SK-N-SH (cell line): Measurements from ENCODE around the gene RAB8B. TPM values are rescaled to one million over a fixed set of nuclear protein-coding genes. Genes with fewer than 3 reads are reported as not detected.

Experiments
- CTCF ChIA-PET: fragments of 300-600, 350-600 bp; formaldehyde crosslinking; extraction: SDS; loops from one replicate; lab custom pipeline; 2021; lab: Yijun Ruan, JAX
- POLR2A ChIA-PET: fragments of 350-600 bp; sonication (Branson Sonifier 250); formaldehyde crosslinking; extraction: SDS; loops from one replicate; lab custom pipeline; 2020; ENCODE audit warnings: antibody characterized with exemption, inconsistent platforms; lab: Yijun Ruan, JAX
- DNase-seq: peaks from one replicate; pipeline ENCODE4 v3.0.0; 2012
- H2AFZ ChIP-seq: fragments of 200-600 bp; sonication (generic); 2 replicates; pipeline ENCODE4 v1.8.1; 2016; ENCODE audit warnings: antibody characterized with exemption, mild to moderate bottlenecking, low read depth
- H3F3A ChIP-seq: fragments of 200-600 bp; sonication (generic); replicated peaks from 2 replicates; pipeline ENCODE3; 2016; ENCODE audit warnings: antibody characterized with exemption, mild to moderate bottlenecking; ENCODE audit not compliant: insufficient read depth
- H3K27ac ChIP-seq, 2 experiments: fragments of 200-500 bp in 1 of 2; fragments of 200-600 bp in 1 of 2; sonication (Bioruptor generic) in 1 of 2; sonication (generic), shearing (Covaris generic) in 1 of 2; 2 replicates each; pipeline versions ENCODE4 v1.5.1 to v1.6.1; 2014 to 2016; ENCODE audit warnings: low read depth in 2 of 2, inconsistent platforms in 1 of 2, low read length in 1 of 2, mild to moderate bottlenecking in 1 of 2, mixed read lengths in 1 of 2
- H3K27me3 ChIP-seq: fragments of 200-600 bp; sonication (generic), shearing (Covaris generic); 2 replicates; pipeline ENCODE4 v1.6.1; 2016; ENCODE audit warnings: mixed run types; ENCODE audit not compliant: insufficient read depth
- H3K36me3 ChIP-seq, 2 experiments: fragments of 200-500 bp in 1 of 2; fragments of 200-600 bp in 1 of 2; sonication (Bioruptor generic) in 1 of 2; sonication (generic) in 1 of 2; replicated peaks in 1 of 2; 2 replicates each; pipeline versions ENCODE3 to v1.5.1; 2014 to 2016; ENCODE audit warnings: low read length in 1 of 2, mild to moderate bottlenecking in 1 of 2; ENCODE audit not compliant: insufficient read depth in 2 of 2, control insufficient read depth in 1 of 2
- H3K4me1 ChIP-seq, 2 experiments: fragments of 200-500 bp in 1 of 2; fragments of 200-600 bp in 1 of 2; sonication (Bioruptor generic) in 1 of 2; sonication (generic), shearing (Covaris generic) in 1 of 2; 2 replicates each; pipeline versions ENCODE4 v1.5.1 to v1.6.1; 2014 to 2016; ENCODE audit warnings: low read depth in 1 of 2, low read length in 1 of 2, mixed run types in 1 of 2; ENCODE audit not compliant: insufficient read depth in 2 of 2, control insufficient read depth in 1 of 2
- H3K4me2 ChIP-seq: fragments of 200-600 bp; sonication (generic), shearing (Covaris generic); 2 replicates; pipeline ENCODE4 v1.6.1; 2017; ENCODE audit warnings: mixed run types
- H3K4me3 ChIP-seq, 2 experiments: fragments of 200-500 bp in 1 of 2; fragments of 200-600 bp in 1 of 2; sonication (Bioruptor generic) in 1 of 2; sonication (generic), shearing (Covaris generic) in 1 of 2; 2 replicates each; pipeline versions ENCODE4 v1.5.1 to v1.8.1; 2014 to 2016; ENCODE audit warnings: low read depth in 2 of 2, inconsistent platforms in 1 of 2, low read length in 1 of 2, mild to moderate bottlenecking in 1 of 2, mixed read lengths in 1 of 2, moderate library complexity in 1 of 2
- H3K79me2 ChIP-seq: fragments of 200-600 bp; sonication (generic); 2 replicates; pipeline ENCODE4 v1.8.1; 2017; ENCODE audit warnings: mild to moderate bottlenecking; ENCODE audit not compliant: insufficient read depth
- H3K9ac ChIP-seq: fragments of 200-600 bp; sonication (generic); 2 replicates; pipeline ENCODE4 v1.6.1; 2017; ENCODE audit warnings: mixed run types
- H3K9me2 ChIP-seq: fragments of 200-600 bp; sonication (generic); 2 replicates; pipeline ENCODE4 v1.6.1; 2017; ENCODE audit warnings: mixed run types
- H3K9me3 ChIP-seq: fragments of 200-600 bp; sonication (generic); 2 replicates; pipeline ENCODE4 v1.6.1; 2017; ENCODE audit warnings: mixed run types, mild to moderate bottlenecking, moderate library complexity
- H4K20me1 ChIP-seq: fragments of 200-600 bp; sonication (generic); 2 replicates; pipeline ENCODE4 v1.6.1; 2017; ENCODE audit warnings: mild to moderate bottlenecking, mixed run types; ENCODE audit not compliant: insufficient read depth
- FOSL2 ChIP-seq: IDR thresholded peaks from 2 replicates; pipeline ENCODE4 v1.4.0; 2012; ENCODE audit warnings: low read depth, mild to moderate bottlenecking, moderate library complexity, borderline replicate concordance
- FOXM1 ChIP-seq: IDR thresholded peaks from 2 replicates; pipeline ENCODE4 v1.4.0; 2012; ENCODE audit warnings: low read depth, mild to moderate bottlenecking
- GATA2 ChIP-seq: sonication (generic); formaldehyde crosslinking; IDR thresholded peaks from 2 replicates; pipeline ENCODE4 v1.5.0; 2020; ENCODE audit warnings: mild to moderate bottlenecking, missing genetic modification reagents
- NFIC ChIP-seq: IDR thresholded peaks from 2 replicates; pipeline ENCODE4 v1.4.0; 2012; ENCODE audit warnings: borderline replicate concordance
- RCOR1 ChIP-seq: fragments of 150-350 bp; IDR thresholded peaks from 2 replicates; pipeline ENCODE4 v1.6.1; 2017; ENCODE audit warnings: antibody characterized with exemption, low read length
- TAF1 ChIP-seq: IDR thresholded peaks from 2 replicates; pipeline ENCODE4 v1.6.1; 2012; ENCODE audit warnings: low read depth, mild to moderate bottlenecking, low read length, moderate library complexity, borderline replicate concordance
- TCF12 ChIP-seq: IDR thresholded peaks from 2 replicates; pipeline ENCODE4 v1.4.0; 2012
- TEAD4 ChIP-seq: IDR thresholded peaks from 2 replicates; pipeline ENCODE4 v1.4.0; 2012; ENCODE audit warnings: mild to moderate bottlenecking, borderline replicate concordance; ENCODE audit not compliant: insufficient read depth
- YY1 ChIP-seq: IDR thresholded peaks from 2 replicates; pipeline ENCODE4 v1.4.0; 2012; ENCODE audit warnings: low read depth, mild to moderate bottlenecking
- WGBS: methylation state at CpG from one replicate; pipeline ENCODE4 v1.1.6; 2017; ENCODE audit warnings: low lambda C conversion rate; 5-methylcytosine and 5-hydroxymethylcytosine counted together
- polyA plus RNA-seq, 3 experiments: library from polyadenylated mRNA; depleted of rRNA; stranded (reverse); fragments of >200 nt; gene quantifications; 2 replicates each; pipeline ENCODE4 v1.2.3, GENCODE V29; 2012
- TF ChIP-seq, protein P1 (sequence below): fragments of 200-600 bp; sonication (generic); IDR thresholded peaks from 2 replicates; pipeline ENCODE4 v1.6.1; 2017; ENCODE audit warnings: antibody characterized with exemption, mild to moderate bottlenecking, moderate library complexity
- TF ChIP-seq, protein P2 (sequence below): IDR thresholded peaks from 2 replicates; pipeline ENCODE4 v1.6.1; 2012; ENCODE audit warnings: mild to moderate bottlenecking, low read depth, low read length, moderate library complexity

RAB8B gene
- polyA plus RNA-seq, 1 of the 3 experiments (the other 2 are of a cell fraction), result 5.4 TPM

DNA sequence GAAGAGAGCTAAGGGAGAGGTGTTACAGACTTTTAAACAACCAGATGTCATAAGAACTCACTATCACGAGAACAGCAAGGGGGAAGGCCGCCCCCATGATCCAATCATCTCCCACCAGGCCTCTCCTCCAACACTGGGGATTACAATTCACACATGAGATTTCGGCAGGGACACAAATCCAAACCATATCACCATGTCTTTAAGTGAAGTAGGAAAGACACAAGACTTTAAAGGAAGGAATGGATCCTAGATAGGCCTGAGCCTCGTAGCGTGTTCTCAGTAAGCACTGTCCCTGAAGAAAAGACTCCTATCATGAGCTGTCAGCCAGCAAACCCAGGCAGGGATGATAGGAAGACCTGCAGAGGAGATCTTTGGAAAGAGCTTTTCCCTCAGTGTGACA is 17.0 kb upstream of the RAB8B start (continued):
- TF ChIP-seq TAF1 (no peak), GATA2 (CRISPR knock-in tag) (no peak), YY1 (no peak), FOSL2 (no peak), NFIC (no peak), TCF12 (no peak), TEAD4 (no peak), FOXM1 (no peak)
- TF ChIP-seq, protein P1, sequence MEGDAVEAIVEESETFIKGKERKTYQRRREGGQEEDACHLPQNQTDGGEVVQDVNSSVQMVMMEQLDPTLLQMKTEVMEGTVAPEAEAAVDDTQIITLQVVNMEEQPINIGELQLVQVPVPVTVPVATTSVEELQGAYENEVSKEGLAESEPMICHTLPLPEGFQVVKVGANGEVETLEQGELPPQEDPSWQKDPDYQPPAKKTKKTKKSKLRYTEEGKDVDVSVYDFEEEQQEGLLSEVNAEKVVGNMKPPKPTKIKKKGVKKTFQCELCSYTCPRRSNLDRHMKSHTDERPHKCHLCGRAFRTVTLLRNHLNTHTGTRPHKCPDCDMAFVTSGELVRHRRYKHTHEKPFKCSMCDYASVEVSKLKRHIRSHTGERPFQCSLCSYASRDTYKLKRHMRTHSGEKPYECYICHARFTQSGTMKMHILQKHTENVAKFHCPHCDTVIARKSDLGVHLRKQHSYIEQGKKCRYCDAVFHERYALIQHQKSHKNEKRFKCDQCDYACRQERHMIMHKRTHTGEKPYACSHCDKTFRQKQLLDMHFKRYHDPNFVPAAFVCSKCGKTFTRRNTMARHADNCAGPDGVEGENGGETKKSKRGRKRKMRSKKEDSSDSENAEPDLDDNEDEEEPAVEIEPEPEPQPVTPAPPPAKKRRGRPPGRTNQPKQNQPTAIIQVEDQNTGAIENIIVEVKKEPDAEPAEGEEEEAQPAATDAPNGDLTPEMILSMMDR, result no peak
- TF ChIP-seq, all 33 proteins: peak for 0

DNA sequence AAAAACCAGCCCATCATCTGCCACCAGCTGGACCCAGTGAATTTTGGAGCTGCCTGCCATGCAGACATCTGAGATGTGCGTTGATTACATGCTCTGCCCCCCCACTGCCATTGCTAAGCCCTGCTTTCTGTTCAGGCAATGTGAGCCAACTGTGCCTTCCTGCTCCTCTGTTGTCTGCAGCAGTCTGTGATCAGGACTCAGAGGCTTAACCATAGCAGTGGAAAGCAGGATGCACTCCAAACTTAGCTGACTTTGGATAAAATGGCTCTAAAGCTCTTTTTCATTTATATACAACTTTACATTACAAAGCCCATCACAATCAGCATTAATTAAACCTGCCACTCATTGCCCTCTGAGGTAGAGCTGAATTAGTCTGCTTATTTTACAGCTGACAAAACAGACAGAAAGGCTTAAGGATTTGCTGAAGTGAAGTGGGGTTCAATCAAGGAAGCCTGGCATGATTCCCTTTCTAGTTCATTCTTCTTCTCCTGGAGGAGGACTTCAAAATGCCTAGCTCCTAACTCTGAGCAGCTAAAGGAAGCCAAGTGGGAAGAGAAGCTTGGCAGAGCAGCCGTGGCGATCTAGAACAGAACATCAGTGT is 16.5 kb upstream of the RAB8B start:
- CTCF ChIA-PET, result interaction anchor here (1.0 to 1.3 kb wide), 2 partner anchors 23 to 53 kb away, joined by 3 read pairs; no protein-coding TSS in a partner anchor
- 87% methylated on average over 3 of the region's 3 CpGs for WGBS
- DNase-seq, result no peak

More for the DNA sequence above, 16.5 kb upstream of the RAB8B start:
- POLR2A ChIA-PET, result no interaction called here
- no peaks in the 10 kb centered on the region for H3F3A ChIP-seq
- TF ChIP-seq TAF1, result no peak
- TF ChIP-seq RCOR1, result no peak
- TF ChIP-seq, protein P2, sequence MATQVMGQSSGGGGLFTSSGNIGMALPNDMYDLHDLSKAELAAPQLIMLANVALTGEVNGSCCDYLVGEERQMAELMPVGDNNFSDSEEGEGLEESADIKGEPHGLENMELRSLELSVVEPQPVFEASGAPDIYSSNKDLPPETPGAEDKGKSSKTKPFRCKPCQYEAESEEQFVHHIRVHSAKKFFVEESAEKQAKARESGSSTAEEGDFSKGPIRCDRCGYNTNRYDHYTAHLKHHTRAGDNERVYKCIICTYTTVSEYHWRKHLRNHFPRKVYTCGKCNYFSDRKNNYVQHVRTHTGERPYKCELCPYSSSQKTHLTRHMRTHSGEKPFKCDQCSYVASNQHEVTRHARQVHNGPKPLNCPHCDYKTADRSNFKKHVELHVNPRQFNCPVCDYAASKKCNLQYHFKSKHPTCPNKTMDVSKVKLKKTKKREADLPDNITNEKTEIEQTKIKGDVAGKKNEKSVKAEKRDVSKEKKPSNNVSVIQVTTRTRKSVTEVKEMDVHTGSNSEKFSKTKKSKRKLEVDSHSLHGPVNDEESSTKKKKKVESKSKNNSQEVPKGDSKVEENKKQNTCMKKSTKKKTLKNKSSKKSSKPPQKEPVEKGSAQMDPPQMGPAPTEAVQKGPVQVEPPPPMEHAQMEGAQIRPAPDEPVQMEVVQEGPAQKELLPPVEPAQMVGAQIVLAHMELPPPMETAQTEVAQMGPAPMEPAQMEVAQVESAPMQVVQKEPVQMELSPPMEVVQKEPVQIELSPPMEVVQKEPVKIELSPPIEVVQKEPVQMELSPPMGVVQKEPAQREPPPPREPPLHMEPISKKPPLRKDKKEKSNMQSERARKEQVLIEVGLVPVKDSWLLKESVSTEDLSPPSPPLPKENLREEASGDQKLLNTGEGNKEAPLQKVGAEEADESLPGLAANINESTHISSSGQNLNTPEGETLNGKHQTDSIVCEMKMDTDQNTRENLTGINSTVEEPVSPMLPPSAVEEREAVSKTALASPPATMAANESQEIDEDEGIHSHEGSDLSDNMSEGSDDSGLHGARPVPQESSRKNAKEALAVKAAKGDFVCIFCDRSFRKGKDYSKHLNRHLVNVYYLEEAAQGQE, result no peak
- H3K4me3 ChIP-seq, result no peak overlapping the region
- no peaks in the 10 kb centered on the region for H3K27me3 ChIP-seq
- H3K79me2 ChIP-seq, result no peaks in the 10 kb centered on the region
- no peak overlapping the region for H2AFZ ChIP-seq
- no peaks in the 10 kb centered on the region for H3K9me3 ChIP-seq
- peaks cover 0 to 1% of the 10 kb centered on the region in 2 experiments; a peak in 1 of 4 replicates for H3K4me1 ChIP-seq
- H3K4me2 ChIP-seq, result no peak overlapping the region
- H3K9ac ChIP-seq, result no peak overlapping the region
- H3K36me3 ChIP-seq, result no peaks in the 10 kb centered on the region
- no peaks in the 10 kb centered on the region for H4K20me1 ChIP-seq
- H3K9me2 ChIP-seq, result no peaks in the 10 kb centered on the region
- no peak overlapping the region for H3K27ac ChIP-seq
